ENCODE results near the gene KYNU. TPM values are rescaled to one million over a fixed set of nuclear protein-coding genes. Genes with fewer than 3 reads are reported as not detected.
"Not testable (repeated sequence)": the region's sequence is repeated elsewhere in the genome, so short reads cannot be mapped to it uniquely, and the experiment has no call there.

The KYNU gene
- total RNA-seq, 1 experiment from 2014 or later = 143 TPM

GRCh38 chr2:142901780-142902179 lies 24.3 kb downstream of the KYNU start:
- no peak for DNase-seq (ENCODE audit: unreplicated experiment)
- intact Hi-C loops (cut with micrococcal nuclease) = no loop called here
- Mint-ChIP-seq H3K9me3 (ENCODE audit: unreplicated experiment) (peaks cover 6% of the 10 kb centered on the region), H3K27ac (ENCODE audit: low read depth, unreplicated experiment) (no peak overlapping the region), H3K4me3 (ENCODE audit: unreplicated experiment) (no peak overlapping the region), H3K4me1 (ENCODE audit: insufficient read depth, unreplicated experiment) (peaks cover 47% of the 10 kb centered on the region), H3K27me3 (ENCODE audit: insufficient read depth, unreplicated experiment) (no peaks in the 10 kb centered on the region), H3K36me3 (ENCODE audit: insufficient read depth, unreplicated experiment) (peaks cover 95% of the 10 kb centered on the region)
- POLR2A ChIA-PET = interaction anchor here (1.3 kb wide), 1 partner anchor 11 kb away, joined by 8 read pairs; no protein-coding TSS in a partner anchor
- BruUV-seq (replicated peaks) = no TSS peak
- CTCF ChIA-PET = interaction anchor here (0.6 to 0.7 kb wide), 2 partner anchors 77 to 261 kb away, joined by 4 to 5 read pairs; no protein-coding TSS in a partner anchor
- TF ChIP-seq, protein P1, sequence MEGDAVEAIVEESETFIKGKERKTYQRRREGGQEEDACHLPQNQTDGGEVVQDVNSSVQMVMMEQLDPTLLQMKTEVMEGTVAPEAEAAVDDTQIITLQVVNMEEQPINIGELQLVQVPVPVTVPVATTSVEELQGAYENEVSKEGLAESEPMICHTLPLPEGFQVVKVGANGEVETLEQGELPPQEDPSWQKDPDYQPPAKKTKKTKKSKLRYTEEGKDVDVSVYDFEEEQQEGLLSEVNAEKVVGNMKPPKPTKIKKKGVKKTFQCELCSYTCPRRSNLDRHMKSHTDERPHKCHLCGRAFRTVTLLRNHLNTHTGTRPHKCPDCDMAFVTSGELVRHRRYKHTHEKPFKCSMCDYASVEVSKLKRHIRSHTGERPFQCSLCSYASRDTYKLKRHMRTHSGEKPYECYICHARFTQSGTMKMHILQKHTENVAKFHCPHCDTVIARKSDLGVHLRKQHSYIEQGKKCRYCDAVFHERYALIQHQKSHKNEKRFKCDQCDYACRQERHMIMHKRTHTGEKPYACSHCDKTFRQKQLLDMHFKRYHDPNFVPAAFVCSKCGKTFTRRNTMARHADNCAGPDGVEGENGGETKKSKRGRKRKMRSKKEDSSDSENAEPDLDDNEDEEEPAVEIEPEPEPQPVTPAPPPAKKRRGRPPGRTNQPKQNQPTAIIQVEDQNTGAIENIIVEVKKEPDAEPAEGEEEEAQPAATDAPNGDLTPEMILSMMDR (IDR thresholded peaks at IDR 0.05; ENCODE audit: unreplicated experiment) = no peak

GRCh38 chr2:142903726-142904125 lies 26.3 kb downstream of the KYNU start:
- not testable (repeated sequence) for DNase-seq (ENCODE audit: unreplicated experiment)

DNA sequence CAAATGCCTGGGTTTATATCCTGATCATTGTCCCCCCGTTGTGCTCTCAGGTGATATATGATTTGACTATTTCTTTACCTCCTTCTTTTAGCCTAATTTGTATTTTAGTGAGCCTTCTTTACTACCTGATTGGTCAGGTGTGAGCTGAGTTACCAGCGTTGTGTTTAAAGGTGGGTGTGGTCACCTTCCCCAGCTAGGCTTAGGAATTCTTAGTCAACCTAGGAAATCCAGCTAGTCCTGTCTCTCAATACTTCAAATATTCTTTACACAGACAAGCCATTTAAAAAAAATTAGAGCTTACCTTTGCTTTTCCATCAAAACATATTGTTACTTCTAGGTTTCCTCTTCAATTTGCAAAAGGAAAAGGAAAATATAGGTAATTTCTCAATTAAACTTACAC lies 30.2 kb downstream of the KYNU start:
- DNase-seq (ENCODE audit: unreplicated experiment) = no peak
- intact Hi-C loops (cut with micrococcal nuclease) = no loop called here
- TF ChIP-seq, protein P1 (IDR thresholded peaks at IDR 0.05; ENCODE audit: unreplicated experiment) = no peak
- ChIA-PET CTCF (interaction anchor here (0.7 to 1.6 kb wide), 5 partner anchors 11 to 82 kb away, joined by 3 to 7 read pairs (median 3); no protein-coding TSS in a partner anchor), POLR2A (interaction anchor here (0.6 to 2.0 kb wide), 10 partner anchors 9 to 561 kb away, joined by 3 to 9 read pairs (median 3); no protein-coding TSS in a partner anchor)
- H3K36me3 Mint-ChIP-seq (ENCODE audit: insufficient read depth, unreplicated experiment) = peaks cover 81% of the 10 kb centered on the region
- H3K9me3 Mint-ChIP-seq (ENCODE audit: unreplicated experiment) = peaks cover 6% of the 10 kb centered on the region
- no peak overlapping the region for H3K4me3 Mint-ChIP-seq (ENCODE audit: unreplicated experiment)
- no peaks in the 10 kb centered on the region for H3K27me3 Mint-ChIP-seq (ENCODE audit: insufficient read depth, unreplicated experiment)
- no TSS peak for BruUV-seq (replicated peaks)
- no peak overlapping the region for H3K27ac Mint-ChIP-seq (ENCODE audit: low read depth, unreplicated experiment)
- H3K4me1 Mint-ChIP-seq (ENCODE audit: insufficient read depth, unreplicated experiment) = peaks cover 39% of the 10 kb centered on the region

More at GRCh38 chr2:142903726-142904125, 26.3 kb downstream of the KYNU start:
- H3K27me3 Mint-ChIP-seq (ENCODE audit: insufficient read depth, unreplicated experiment); POLR2A ChIA-PET; intact Hi-C loops (cut with micrococcal nuclease); H3K9me3 Mint-ChIP-seq (ENCODE audit: unreplicated experiment); CTCF ChIA-PET; H3K4me3 Mint-ChIP-seq (ENCODE audit: unreplicated experiment); BruUV-seq (replicated peaks): not testable (repeated sequence)
- H3K4me1 Mint-ChIP-seq (ENCODE audit: insufficient read depth, unreplicated experiment) = peaks cover 55% of the 10 kb centered on the region
- H3K27ac Mint-ChIP-seq (ENCODE audit: low read depth, unreplicated experiment) = peak overlapping the region; percentile 6
- H3K36me3 Mint-ChIP-seq (ENCODE audit: insufficient read depth, unreplicated experiment) = peaks cover 95% of the 10 kb centered on the region

DNA sequence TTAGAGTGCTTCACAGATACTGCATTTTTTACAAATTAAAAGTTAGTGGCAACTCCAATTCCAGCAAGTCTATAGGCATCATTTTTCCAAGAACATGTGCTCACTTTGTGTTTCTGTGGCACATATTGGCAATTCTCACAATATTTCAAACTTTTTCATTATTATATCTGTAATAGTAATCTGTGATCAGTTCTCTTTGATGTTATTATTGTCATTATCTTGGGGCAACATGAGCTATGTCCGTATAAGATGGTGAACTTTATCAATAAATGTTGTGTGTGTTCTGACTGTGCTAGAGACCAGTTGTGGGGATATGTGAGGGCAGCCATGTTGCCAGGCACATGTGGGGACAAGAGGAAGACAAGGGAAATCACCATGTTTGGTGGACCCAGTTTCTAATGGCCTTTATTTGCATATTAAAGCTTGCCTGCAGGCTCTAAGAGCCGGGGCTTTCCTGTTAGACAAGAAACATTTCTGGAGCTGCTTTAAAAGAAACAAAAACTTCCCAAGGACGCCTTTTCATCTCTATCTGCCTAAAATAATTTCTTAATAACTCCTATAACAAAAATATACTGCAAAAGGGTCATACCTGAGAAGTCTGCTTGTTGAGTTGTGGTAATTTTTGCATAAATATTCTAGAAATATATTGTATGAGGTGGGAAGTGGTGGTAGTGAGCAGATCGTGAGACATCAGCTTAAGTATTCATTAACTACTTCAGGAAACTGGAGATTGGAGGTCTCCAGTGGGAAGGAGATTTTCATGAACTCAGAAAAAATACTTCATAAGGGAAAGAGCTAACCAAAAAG lies 37.2 kb downstream of the KYNU start:
- Mint-ChIP-seq H3K4me1 (ENCODE audit: insufficient read depth, unreplicated experiment) (peaks cover 13% of the 10 kb centered on the region), H3K4me3 (ENCODE audit: unreplicated experiment) (no peak overlapping the region), H3K36me3 (ENCODE audit: insufficient read depth, unreplicated experiment) (peaks cover 89% of the 10 kb centered on the region), H3K9me3 (ENCODE audit: unreplicated experiment) (no peaks in the 10 kb centered on the region), H3K27me3 (ENCODE audit: insufficient read depth, unreplicated experiment) (no peaks in the 10 kb centered on the region), H3K27ac (ENCODE audit: low read depth, unreplicated experiment) (no peak overlapping the region)
- no peak for DNase-seq (ENCODE audit: unreplicated experiment)
- TF ChIP-seq, protein P1 (IDR thresholded peaks at IDR 0.05; ENCODE audit: unreplicated experiment) = no peak
- POLR2A ChIA-PET = interaction anchor here (0.6 to 1.4 kb wide), 5 partner anchors 10 to 197 kb away, joined by 3 to 7 read pairs (median 3); no protein-coding TSS in a partner anchor
- CTCF ChIA-PET = interaction anchor here (0.5 to 0.6 kb wide), 2 partner anchors 32 to 50 kb away, joined by 3 read pairs; no protein-coding TSS in a partner anchor
- intact Hi-C loops (cut with micrococcal nuclease) = no loop called here
- no TSS peak for BruUV-seq (replicated peaks)
